Measurements from ENCODE around the gene SORCS3. TPM values are rescaled to one million over a fixed set of nuclear protein-coding genes. Genes with fewer than 3 reads are reported as not detected.
A peak's percentile ranks its signal among the peaks of the same experiment; 100 is the strongest.

The SORCS3 gene
- total and polyA plus RNA-seq, 4 donors: 0.29 TPM; not detected in 3

DNA sequence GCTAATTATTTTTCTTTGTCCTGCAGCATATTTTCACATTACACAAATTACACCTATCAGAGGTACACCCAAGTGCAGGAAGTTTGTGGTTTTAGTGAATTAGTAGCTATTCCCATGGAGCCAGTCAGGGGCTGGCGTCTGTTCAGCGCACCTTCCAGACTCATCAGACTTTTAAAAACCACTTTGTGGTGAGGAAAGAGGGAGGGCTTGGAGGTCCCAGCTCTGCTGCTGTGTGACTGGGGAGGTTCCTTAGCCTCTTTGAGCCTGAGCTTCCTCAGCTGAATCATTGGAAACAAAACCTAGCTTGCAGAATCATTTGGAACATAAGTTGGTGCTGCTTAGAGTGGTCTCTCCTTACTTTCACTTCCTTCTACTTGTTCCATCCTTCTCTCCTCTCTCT, 175.4 kb downstream of the SORCS3 start:
- no peaks in the 10 kb centered on the region for H3K4me1 ChIP-seq (ENCODE audit: control insufficient read depth in 1 of 2, insufficient read depth in 2 of 2, low read length in 2 of 2)
- peaks cover 2% of the 10 kb centered on the region for H3K9me3 ChIP-seq (ENCODE audit: control insufficient read depth, low read length)
- no peak overlapping the region for H3K27ac ChIP-seq (ENCODE audit: low read depth in 1 of 2, low read length in 2 of 2)
- ATAC-seq (ENCODE audit: low FRiP score) (no peak), DNase-seq (no peak)
- WGBS, 2 donors: 72 to 80% methylated on average over 2 of the region's 2 CpGs
- H3K4me3 ChIP-seq (ENCODE audit: low read length in 2 of 2): no peak overlapping the region
- H3K36me3 ChIP-seq (ENCODE audit: control insufficient read depth in 1 of 2, insufficient read depth in 2 of 2, low read length in 1 of 2): no peaks in the 10 kb centered on the region
- intact Hi-C loops (cut with DNase I): no loop called here
- peaks cover 0 to 1% of the 10 kb centered on the region in 2 donors for H3K27me3 ChIP-seq (ENCODE audit: control insufficient read depth in 1 of 2, insufficient read depth in 2 of 2, low read length in 1 of 2)

DNA sequence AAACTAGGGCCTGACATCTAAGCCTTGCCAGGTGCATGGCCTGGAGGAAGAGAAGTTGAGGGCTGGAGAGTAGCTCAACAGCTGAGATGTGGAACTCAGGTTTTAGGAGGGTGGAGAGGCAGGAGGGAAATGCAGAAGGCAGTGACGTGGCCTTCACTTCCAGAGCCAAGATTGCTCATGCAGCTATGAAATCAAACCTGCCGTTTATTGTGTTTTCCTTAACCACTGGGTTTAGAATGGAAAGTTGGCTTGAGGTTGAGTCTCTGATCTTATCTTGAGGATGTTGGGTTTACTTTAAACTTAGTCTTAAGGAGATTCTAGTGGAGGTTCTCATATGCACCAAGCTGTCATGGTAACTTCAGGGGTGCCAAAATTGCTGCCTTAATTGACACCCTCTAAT, 178.6 kb downstream of the SORCS3 start:
- ATAC-seq (ENCODE audit: low FRiP score) (no peak), DNase-seq (no peak)
- Histone ChIP-seq H3K36me3 (ENCODE audit: control insufficient read depth in 1 of 2, insufficient read depth in 2 of 2, low read length in 1 of 2) (no peaks in the 10 kb centered on the region), H3K27me3 (ENCODE audit: control insufficient read depth in 1 of 2, insufficient read depth in 2 of 2, low read length in 1 of 2) (peaks cover 0 to 1% of the 10 kb centered on the region in 2 donors), H3K27ac (ENCODE audit: low read depth in 1 of 2, low read length in 2 of 2) (no peak overlapping the region), H3K4me3 (ENCODE audit: low read length in 2 of 2) (no peak overlapping the region), H3K4me1 (ENCODE audit: control insufficient read depth in 1 of 2, insufficient read depth in 2 of 2, low read length in 2 of 2) (no peaks in the 10 kb centered on the region), H3K9me3 (ENCODE audit: control insufficient read depth, low read length) (peaks cover 4% of the 10 kb centered on the region)
- intact Hi-C loops (cut with DNase I): no loop called here
- WGBS, 2 donors: 10 to 23% methylated on average over 2 of the region's 2 CpGs

DNA sequence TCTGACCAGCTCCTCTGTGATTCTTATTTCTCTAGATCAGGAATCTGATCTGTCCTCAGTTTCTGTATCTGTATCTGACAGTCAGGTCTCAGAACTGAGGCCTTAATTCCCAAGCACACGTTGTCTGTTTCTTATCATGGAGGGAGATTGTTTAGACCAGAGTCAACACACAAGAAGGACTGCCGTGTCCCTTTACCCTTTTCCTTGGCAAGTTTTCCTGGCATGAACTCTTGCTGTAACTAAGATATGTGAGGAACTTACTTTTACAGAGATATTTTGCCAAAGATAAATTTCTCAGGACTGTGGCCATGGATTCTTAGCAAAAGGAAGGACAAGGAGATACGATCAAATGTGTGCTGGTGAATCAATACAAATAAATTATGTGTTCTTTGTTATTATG, 181.0 kb downstream of the SORCS3 start:
- H3K27ac ChIP-seq (ENCODE audit: low read depth in 1 of 2, low read length in 2 of 2): no peak overlapping the region
- intact Hi-C loops (cut with DNase I): no loop called here
- H3K4me1 ChIP-seq (ENCODE audit: control insufficient read depth in 1 of 2, insufficient read depth in 2 of 2, low read length in 2 of 2): no peaks in the 10 kb centered on the region
- ATAC-seq (ENCODE audit: low FRiP score): no peak
- DNase-seq: no peak
- H3K4me3 ChIP-seq (ENCODE audit: low read length in 2 of 2): no peak overlapping the region
- H3K36me3 ChIP-seq (ENCODE audit: control insufficient read depth in 1 of 2, insufficient read depth in 2 of 2, low read length in 1 of 2): no peaks in the 10 kb centered on the region
- H3K27me3 ChIP-seq (ENCODE audit: control insufficient read depth in 1 of 2, insufficient read depth in 2 of 2, low read length in 1 of 2): peaks cover 0 to 1% of the 10 kb centered on the region in 2 donors
- peaks cover 4% of the 10 kb centered on the region for H3K9me3 ChIP-seq (ENCODE audit: control insufficient read depth, low read length)
- WGBS, 2 donors: 12 to 18% methylated on average over 3 of the region's 3 CpGs

DNA sequence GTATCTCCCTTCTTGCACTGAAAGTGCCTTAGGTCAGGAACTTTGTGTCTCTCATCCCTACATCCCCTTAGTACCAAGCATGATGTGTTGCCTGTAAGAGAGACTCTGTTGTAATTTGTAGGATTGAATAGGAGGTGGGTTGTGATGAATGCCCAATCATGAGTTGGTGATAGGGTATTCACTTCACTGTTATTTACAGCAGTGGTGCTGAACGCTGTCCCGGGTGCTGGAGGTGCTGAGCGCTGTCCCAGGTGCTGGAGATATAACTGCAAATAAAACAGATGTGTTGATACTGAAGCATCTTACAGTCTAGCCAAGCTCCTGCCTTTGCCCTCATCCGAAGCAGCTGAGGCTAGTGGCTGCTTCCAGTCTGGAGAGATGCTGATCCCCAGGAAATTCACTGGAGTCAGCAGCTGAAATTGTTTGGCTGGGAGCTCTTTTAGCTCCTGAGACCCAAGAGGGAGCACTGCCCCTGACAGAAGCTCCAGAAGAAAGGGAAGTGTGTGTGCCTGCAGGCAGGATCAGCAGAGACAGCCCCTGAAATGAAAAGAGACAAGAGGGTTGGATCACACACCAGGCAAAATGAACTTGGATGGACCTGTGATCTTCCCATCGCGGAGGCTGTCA, 183.4 kb downstream of the SORCS3 start:
- H3K27me3 ChIP-seq (ENCODE audit: control insufficient read depth in 1 of 2, insufficient read depth in 2 of 2, low read length in 1 of 2): no peaks in the 10 kb centered on the region
- H3K4me3 ChIP-seq (ENCODE audit: low read length in 2 of 2): no peak overlapping the region
- DNase-seq: peak in 1 of 2 donors; percentile 46
- peaks cover 2% of the 10 kb centered on the region for H3K9me3 ChIP-seq (ENCODE audit: control insufficient read depth, low read length)
- WGBS, 2 donors: 34 to 35% methylated on average over 6 of the region's 6 CpGs
- no peaks in the 10 kb centered on the region for H3K36me3 ChIP-seq (ENCODE audit: control insufficient read depth in 1 of 2, insufficient read depth in 2 of 2, low read length in 1 of 2)
- H3K4me1 ChIP-seq (ENCODE audit: control insufficient read depth in 1 of 2, insufficient read depth in 2 of 2, low read length in 2 of 2): no peaks in the 10 kb centered on the region
- no peak overlapping the region for H3K27ac ChIP-seq (ENCODE audit: low read depth in 1 of 2, low read length in 2 of 2)
- no peak for ATAC-seq (ENCODE audit: low FRiP score)
- intact Hi-C loops (cut with DNase I): no loop called here

DNA sequence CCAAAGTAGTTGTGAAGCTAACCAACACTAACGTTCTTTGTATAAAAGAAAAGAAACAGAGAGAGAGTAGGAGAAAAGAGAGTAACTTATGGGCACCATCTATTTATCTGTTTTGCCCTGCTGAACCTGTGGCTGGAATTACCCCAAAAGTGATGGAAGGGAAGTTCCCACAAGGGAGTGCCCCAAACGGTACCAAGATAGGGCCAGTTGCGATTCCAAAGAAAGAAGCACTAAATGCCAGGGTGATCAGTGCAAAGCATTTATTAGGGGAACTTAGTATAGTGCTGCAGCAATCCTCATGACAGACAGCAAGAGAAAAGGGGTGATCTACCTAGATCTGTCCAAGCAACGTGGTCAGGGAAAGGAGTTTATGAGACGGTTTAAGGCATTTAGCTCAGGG, 190.2 kb downstream of the SORCS3 start:
- no peaks in the 10 kb centered on the region for H3K36me3 ChIP-seq (ENCODE audit: control insufficient read depth in 1 of 2, insufficient read depth in 2 of 2, low read length in 1 of 2)

DNA sequence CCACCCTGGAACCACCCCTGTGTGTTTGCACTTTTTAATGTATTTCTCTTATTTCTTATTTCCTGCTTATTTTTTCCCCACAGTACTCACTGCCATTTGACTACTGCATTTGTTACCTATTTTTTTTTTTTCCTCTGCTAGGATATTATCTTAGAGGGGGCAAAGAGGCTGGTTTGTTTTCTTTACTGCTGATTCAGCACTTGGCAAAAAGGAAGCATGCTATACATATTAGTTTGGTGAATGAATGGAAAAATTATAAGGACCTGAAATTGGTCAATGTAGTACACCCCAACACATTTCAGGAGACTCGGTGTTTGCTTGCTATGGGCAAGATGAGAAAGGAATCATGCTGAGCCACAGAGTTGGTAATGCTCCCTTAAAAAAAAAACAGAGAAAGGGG, 193.5 kb downstream of the SORCS3 start:
- ATAC-seq (ENCODE audit: low FRiP score): no peak
- Histone ChIP-seq H3K4me1 (ENCODE audit: control insufficient read depth in 1 of 2, insufficient read depth in 2 of 2, low read length in 2 of 2) (no peaks in the 10 kb centered on the region), H3K27me3 (ENCODE audit: control insufficient read depth in 1 of 2, insufficient read depth in 2 of 2, low read length in 1 of 2) (peaks cover 0 to 7% of the 10 kb centered on the region in 2 donors), H3K9me3 (ENCODE audit: control insufficient read depth, low read length) (no peaks in the 10 kb centered on the region), H3K27ac (ENCODE audit: low read depth in 1 of 2, low read length in 2 of 2) (no peak overlapping the region), H3K4me3 (ENCODE audit: low read length in 2 of 2) (no peak overlapping the region), H3K36me3 (ENCODE audit: control insufficient read depth in 1 of 2, insufficient read depth in 2 of 2, low read length in 1 of 2) (no peaks in the 10 kb centered on the region)
- DNase-seq: no peak
- 50 to 69% methylated on average over 1 of the region's 1 CpG for WGBS, 2 donors
- intact Hi-C loops (cut with DNase I): no loop called here

More for the DNA sequence above, 190.2 kb downstream of the SORCS3 start:
- no peaks in the 10 kb centered on the region for H3K4me1 ChIP-seq (ENCODE audit: control insufficient read depth in 1 of 2, insufficient read depth in 2 of 2, low read length in 2 of 2)
- no peak overlapping the region for H3K27ac ChIP-seq (ENCODE audit: low read depth in 1 of 2, low read length in 2 of 2)
- DNase-seq (no peak), ATAC-seq (ENCODE audit: low FRiP score) (no peak)
- H3K4me3 ChIP-seq (ENCODE audit: low read length in 2 of 2): no peak overlapping the region
- no peaks in the 10 kb centered on the region for H3K9me3 ChIP-seq (ENCODE audit: control insufficient read depth, low read length)
- 81 to 82% methylated on average over 5 of the region's 5 CpGs for WGBS, 2 donors
- peaks cover 0 to 5% of the 10 kb centered on the region in 2 donors for H3K27me3 ChIP-seq (ENCODE audit: control insufficient read depth in 1 of 2, insufficient read depth in 2 of 2, low read length in 1 of 2)
- intact Hi-C loops (cut with DNase I): no loop called here

DNA sequence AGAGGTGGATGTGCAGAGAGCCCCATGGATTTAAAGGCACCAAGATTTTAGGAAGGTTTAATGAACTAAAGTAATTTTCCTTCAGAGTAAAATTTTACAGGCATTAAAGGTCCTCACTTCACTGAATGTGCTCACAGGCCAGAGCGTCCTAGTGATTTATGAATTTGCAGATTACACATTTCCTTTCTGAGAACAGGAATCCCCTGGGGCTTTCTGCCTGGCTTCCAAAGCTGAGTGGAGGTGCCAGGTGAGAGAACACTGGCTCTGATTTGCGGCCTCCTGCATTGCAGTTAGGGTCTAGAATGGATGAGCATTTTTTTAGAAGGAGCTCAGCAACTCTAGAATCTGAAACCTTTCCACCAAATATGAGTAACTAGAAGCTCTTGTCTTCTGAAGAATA, 194.3 kb downstream of the SORCS3 start:
- H3K27me3 ChIP-seq (ENCODE audit: control insufficient read depth in 1 of 2, insufficient read depth in 2 of 2, low read length in 1 of 2): peaks cover 0 to 7% of the 10 kb centered on the region in 2 donors
- intact Hi-C loops (cut with DNase I): no loop called here
- H3K4me1 ChIP-seq (ENCODE audit: control insufficient read depth in 1 of 2, insufficient read depth in 2 of 2, low read length in 2 of 2): no peaks in the 10 kb centered on the region

DNA sequence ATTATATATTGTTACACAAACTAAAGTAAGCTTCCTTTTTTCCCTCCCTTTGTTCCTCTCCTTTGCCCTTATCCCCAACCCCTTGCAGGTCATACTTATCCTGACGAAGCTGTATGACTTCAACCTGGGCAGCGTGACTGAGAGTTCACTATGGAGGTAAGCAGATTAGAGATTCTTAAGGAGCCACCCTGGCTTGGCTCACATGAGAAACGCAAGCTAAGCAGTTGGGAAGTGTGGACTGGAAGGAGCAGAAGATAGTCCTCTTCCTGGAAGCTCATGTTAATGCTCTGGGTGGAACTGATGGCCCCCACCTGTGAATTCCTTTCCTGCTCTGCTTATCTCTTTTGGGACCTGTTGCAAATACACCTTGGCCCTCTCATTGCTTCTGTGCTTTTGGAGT, 201.6 kb downstream of the SORCS3 start:
- WGBS, 2 donors: 74 to 85% methylated on average over 3 of the region's 3 CpGs
- ATAC-seq (ENCODE audit: low FRiP score): no peak
- peaks cover 0 to 2% of the 10 kb centered on the region in 2 donors for H3K27me3 ChIP-seq (ENCODE audit: control insufficient read depth in 1 of 2, insufficient read depth in 2 of 2, low read length in 1 of 2)
- no peaks in the 10 kb centered on the region for H3K4me1 ChIP-seq (ENCODE audit: control insufficient read depth in 1 of 2, insufficient read depth in 2 of 2, low read length in 2 of 2)
- no peaks in the 10 kb centered on the region for H3K9me3 ChIP-seq (ENCODE audit: control insufficient read depth, low read length)
- intact Hi-C loops (cut with DNase I): no loop called here
- DNase-seq: no peak
- no peak overlapping the region for H3K27ac ChIP-seq (ENCODE audit: low read depth in 1 of 2, low read length in 2 of 2)
- no peak overlapping the region for H3K4me3 ChIP-seq (ENCODE audit: low read length in 2 of 2)
- no peaks in the 10 kb centered on the region for H3K36me3 ChIP-seq (ENCODE audit: control insufficient read depth in 1 of 2, insufficient read depth in 2 of 2, low read length in 1 of 2)

More for the DNA sequence above, 194.3 kb downstream of the SORCS3 start:
- ATAC-seq (ENCODE audit: low FRiP score) (no peak), DNase-seq (no peak)
- WGBS, 2 donors: 5 to 11% methylated on average over 2 of the region's 2 CpGs
- Histone ChIP-seq H3K36me3 (ENCODE audit: control insufficient read depth in 1 of 2, insufficient read depth in 2 of 2, low read length in 1 of 2) (no peaks in the 10 kb centered on the region), H3K4me3 (ENCODE audit: low read length in 2 of 2) (no peak overlapping the region), H3K27ac (ENCODE audit: low read depth in 1 of 2, low read length in 2 of 2) (no peak overlapping the region), H3K9me3 (ENCODE audit: control insufficient read depth, low read length) (no peaks in the 10 kb centered on the region)

DNA sequence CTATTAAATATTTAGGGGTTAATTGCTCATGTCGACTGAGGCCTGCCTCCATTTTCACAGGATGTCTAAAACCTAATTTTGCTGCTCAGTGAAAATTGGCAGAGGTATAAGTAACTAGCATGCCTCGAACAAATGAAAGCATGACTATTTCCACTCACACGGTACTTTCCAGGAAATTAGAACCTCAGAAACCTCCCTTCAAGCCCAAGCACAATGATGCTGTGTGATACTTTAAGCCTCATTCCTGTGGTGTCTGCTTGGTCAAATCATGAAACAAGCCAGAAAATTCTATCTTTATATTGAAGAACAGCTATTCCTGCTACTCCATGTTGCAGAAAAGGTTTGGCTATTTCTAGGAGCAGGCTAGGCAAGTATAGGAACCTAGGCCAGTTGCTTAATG, 203.0 kb downstream of the SORCS3 start:
- 47 to 57% methylated on average over 3 of the region's 3 CpGs for WGBS, 2 donors
- no peak overlapping the region for H3K27ac ChIP-seq (ENCODE audit: low read depth in 1 of 2, low read length in 2 of 2)
- H3K36me3 ChIP-seq (ENCODE audit: control insufficient read depth in 1 of 2, insufficient read depth in 2 of 2, low read length in 1 of 2): no peaks in the 10 kb centered on the region
- H3K27me3 ChIP-seq (ENCODE audit: control insufficient read depth in 1 of 2, insufficient read depth in 2 of 2, low read length in 1 of 2): peaks cover 0 to 2% of the 10 kb centered on the region in 2 donors
- no peaks in the 10 kb centered on the region for H3K9me3 ChIP-seq (ENCODE audit: control insufficient read depth, low read length)
- H3K4me3 ChIP-seq (ENCODE audit: low read length in 2 of 2): no peak overlapping the region
- intact Hi-C loops (cut with DNase I): no loop called here
- no peaks in the 10 kb centered on the region for H3K4me1 ChIP-seq (ENCODE audit: control insufficient read depth in 1 of 2, insufficient read depth in 2 of 2, low read length in 2 of 2)
- ATAC-seq (ENCODE audit: low FRiP score) (no peak), DNase-seq (no peak)

All from aorta (tissue), 5 donors.